KG1 (cell line): ENCODE measurements around the gene DNAH10.

Source experiments
- DNase-seq: peaks from one replicate; lab custom pipeline; 2025; lab: John Stamatoyannopoulos, UW

DNAH10 gene

GRCh38 chr12:123790905-123791467 is 28.9 kb downstream of the DNAH10 start:
- DNase-seq = no peak

- no peak for DNase-seq
These were observed 31.9 kb downstream of the DNAH10 start for GRCh38 chr12:123794027-123794426.

GRCh38 chr12:123798518-123798917 is 36.4 kb downstream of the DNAH10 start:
- no peak for DNase-seq

GRCh38 chr12:123799227-123799626 is 37.1 kb downstream of the DNAH10 start:
- DNase-seq = no peak

DNA sequence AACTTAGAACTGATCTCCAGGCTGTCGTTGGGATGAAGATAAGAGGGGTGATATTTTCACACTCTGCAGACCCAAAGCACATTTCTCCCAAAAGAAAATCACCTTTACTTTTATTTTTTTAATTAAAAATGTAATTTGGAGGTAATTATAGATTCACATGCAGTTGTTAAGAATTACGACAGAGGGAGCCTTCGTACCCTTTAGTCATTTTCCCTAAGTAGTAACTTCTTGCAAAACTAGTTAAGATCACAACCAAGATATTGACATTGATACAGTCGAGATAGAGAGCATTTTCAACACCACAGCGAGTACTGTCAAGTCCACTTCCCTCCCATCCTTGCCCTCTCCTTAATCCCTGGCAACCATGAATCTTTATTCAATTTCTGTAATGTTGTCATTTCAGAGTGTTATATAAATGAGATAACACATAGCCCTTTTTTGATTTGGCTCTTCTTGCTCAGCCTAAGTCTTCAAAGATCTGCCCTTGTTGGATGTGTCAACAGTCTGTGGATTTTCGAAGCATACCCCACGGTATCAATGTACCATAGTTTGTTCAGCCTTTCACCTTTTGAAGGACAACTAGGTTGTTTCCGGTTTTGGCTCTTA is 39.6 kb downstream of the DNAH10 start:
- no peak for DNase-seq

DNA sequence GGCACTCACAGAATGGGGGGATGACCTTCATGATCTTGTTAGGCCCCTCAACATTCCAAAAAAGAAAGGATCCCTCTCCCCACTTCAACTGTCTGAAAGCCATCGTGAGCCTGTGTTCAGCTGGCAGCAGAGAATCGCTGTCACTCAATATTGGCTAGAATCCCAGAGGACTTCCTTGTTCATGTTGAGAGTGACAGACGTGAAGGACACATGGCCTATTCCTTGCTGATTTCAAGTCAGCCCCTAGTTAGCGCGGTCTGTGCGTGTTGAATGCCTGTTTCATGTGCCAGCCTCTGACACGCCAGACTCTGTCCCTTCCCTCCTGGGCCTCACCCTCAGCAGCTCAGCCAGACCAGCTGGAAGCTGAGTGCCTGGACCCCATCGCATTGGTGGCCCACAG is 43.1 kb downstream of the DNAH10 start:
- DNase-seq = no peak

DNA sequence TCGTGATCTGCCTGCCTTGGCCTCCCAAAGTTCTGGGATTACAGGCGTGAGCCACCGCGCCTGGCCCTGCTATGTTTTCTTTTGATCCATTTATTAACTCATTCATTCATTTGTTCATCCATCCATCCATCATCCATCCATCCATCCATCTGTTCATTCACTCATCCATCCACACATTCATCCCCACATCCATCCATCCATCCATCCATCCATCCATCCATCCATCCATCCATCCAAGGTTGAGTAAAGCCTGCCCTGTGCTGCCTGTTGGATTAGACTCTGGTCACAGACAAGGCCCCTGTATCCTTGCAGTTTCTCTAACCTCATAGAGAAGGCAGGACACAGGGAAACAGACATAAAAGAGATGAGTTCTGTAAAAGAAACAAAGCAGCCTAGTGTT is 44.9 kb downstream of the DNAH10 start:
- no peak for DNase-seq

DNA sequence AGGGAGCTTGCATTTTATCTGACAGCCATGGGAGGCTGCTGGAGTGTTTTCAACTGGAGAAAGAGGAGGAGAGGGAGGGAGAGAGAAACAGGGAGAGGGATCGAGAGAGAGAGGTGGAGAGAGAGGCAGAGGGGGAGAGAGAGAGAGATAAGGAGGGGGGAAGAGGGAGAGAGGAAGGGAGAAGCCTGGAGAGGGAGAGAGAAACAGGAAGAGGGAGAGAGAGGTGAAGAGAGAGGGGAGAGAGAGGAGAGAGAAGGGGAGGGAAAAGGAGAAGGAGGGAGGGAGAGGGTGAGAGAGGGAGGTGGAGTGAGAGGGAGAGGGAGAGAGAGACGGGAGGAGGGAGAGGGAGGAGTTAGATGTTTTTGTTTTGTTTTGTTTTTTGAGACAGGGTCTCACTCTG is 45.6 kb downstream of the DNAH10 start:
- no peak for DNase-seq

DNA sequence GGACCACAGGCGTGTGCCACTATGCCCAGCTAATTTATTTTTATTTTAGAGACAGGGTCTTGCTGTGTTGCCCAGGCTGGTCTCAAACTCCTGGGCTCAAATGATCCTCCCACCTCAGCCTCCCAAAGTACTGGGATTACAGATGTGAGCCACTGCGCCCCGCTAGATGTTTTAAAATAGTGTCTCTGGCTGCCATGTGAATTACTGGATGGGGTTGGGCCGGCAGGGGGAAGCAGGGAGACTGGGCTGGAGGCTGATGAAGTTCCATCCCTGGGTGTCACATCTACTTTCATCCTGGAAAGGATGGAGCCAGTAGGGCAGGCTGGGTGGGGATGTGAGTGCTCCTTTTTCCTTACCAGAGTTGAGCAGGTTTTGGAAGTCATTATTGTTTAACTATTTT is 46.1 kb downstream of the DNAH10 start:
- no peak for DNase-seq

DNA sequence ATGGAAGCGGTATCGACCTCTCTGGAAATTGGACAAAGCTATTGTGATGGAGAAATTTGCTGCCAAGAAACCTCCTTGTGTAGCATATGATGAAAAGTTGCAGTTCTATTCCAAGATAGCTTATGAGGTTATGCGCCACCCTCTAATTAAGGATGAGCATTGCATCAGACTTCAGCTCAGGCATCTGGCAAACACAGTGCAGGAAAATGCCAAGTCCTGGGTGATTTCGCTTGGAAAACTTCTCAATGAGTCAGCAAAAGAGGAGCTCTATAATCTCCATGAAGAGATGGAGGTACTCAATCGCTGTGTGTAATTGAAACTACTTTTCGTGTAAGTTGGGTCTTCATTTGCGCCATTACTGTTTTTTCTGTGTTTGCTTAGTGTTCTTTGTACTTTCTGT is 51.2 kb downstream of the DNAH10 start:
- DNase-seq = no peak

DNA sequence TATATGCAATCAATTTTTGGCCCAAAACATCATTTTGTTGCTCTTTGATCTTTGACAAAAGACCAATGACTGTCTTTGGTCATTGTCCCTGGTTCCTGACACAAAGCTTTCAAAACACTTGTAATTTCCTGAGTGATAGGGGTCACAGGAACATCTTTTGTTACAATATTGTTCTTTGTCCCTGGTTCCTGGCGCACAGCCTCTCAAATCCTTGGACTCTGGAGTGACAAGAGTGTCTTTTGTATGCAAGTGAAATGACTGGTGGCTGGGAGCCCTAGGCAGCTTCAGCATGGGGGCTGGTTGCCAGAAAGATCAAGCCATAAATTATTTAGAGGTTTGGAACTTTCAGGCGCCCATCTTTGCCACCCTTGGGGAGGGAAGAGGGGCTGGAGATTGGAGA is 53.9 kb downstream of the DNAH10 start:
- no peak for DNase-seq

DNA sequence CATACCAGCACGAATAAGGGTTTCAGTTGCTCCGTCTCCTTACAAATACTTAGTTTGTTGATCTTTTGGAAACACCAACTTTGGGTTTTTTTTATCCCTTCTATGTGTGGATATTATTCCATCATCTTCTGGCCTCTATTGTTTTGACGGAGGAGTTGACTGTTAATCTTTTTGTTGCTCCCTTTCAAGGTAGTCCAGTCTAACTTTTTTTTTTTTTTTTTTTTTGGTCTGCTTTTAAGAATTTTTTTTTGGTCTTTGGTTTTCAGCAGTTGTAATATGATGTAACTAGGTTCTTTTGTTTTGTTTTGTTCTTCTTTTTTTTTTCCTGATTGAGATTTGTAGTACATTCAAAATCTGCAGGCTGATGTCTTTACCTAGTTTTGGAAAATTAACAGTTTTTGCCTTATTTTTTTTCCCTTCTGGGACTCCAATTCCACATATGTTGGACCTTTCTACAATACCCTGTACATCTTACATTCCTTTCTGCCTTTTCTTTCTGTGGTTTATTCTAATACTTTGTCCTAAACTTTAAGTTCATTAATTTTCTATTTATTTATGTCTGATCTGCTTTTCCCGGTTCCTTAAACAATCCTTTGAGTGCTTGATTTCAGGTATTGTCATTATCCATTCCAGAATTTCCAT is 54.9 kb downstream of the DNAH10 start:
- no peak for DNase-seq

GRCh38 chr12:123822804-123823203 is 60.7 kb downstream of the DNAH10 start:
- no peak for DNase-seq

GRCh38 chr12:123828120-123828519 is 66.0 kb downstream of the DNAH10 start:
- no peak for DNase-seq

DNA sequence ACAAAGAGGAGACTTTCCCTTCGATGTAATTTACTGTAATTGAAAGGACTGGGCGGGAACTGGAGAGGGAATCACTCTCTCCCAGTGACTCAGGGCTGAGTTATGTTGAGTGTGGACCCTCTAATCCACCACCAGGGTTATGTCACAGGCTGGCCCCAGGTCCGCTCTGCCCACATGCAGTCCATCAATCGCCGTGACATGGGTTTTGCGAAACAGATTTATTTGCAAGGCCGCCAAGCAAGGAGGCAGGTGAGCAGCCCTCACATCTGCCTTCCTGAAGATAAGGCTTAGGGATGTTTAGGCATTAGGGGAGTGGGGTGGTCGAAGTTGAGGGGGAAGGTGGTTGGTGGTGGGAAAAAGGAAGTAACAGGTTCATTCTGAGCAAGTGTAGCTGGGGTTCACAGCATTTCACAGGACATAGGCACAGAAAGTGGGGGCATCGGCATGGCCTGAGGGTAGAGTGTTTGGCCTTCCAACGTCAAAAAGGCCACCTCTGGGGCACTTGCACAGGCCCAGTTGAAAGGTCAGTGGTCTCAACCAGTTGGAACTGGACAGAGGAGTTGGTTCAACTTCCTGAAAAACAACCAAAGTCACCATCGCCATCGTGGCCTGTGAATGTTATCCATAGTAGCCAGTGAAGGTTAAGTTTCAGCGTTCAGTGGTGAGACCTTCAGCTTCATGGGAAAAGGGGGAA is 66.9 kb downstream of the DNAH10 start:
- DNase-seq = no peak

GRCh38 chr12:123829561-123829960 is 67.5 kb downstream of the DNAH10 start:
- no peak for DNase-seq

DNA sequence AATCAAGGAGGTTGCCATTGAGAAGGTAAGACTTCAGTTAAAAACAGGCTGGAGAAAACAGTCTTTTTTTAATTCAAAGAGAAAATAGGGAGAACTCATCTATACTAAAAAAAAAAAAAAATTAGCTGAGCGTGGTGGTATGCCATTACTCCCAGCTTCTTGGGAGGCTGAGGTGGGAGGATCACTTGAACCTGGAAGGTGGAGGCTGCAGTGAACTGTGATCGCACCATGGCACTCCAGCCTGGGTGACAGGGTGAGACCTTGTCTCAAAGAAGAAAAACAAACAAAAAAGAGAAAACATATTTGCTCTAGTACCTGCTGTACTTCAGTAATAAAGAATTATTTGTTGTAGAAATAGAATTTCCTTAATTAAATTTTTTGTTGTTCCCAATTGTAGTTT is 68.6 kb downstream of the DNAH10 start:
- DNase-seq = no peak

DNA sequence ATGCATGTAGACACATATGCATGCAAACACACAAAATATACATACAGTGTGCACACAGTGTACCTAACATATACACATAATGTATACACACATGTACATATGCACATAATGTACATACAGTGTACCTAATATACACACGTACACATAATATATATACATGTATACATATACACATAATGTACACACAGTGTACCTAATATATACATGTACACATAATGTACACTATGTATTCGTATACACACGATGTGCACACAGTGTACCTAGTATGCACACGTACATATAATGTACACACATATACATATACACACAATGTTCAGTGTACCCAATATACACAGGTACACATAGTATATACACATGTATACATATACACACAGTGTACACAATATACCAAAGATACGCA is 70.0 kb downstream of the DNAH10 start:
- no peak for DNase-seq

DNA sequence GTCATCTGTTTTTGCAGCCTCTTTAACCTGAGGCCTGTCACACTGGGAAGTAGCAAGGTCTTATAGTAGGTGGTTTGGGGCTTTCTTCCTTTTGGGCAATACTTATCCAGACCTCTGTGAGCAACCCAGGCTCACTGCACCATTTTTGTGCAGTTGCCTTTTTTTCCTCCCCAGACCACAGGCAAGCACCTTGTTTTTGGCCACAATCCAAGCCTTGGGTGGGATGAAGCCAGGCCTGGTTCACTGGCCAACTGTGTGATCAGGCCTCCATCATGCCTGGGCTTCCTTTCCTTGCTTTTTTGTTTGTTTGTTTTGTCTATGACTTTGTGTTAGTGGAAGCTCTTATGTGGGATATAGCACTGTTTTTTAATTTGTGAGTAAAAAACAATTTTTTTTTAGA is 71.7 kb downstream of the DNAH10 start:
- no peak for DNase-seq

DNA sequence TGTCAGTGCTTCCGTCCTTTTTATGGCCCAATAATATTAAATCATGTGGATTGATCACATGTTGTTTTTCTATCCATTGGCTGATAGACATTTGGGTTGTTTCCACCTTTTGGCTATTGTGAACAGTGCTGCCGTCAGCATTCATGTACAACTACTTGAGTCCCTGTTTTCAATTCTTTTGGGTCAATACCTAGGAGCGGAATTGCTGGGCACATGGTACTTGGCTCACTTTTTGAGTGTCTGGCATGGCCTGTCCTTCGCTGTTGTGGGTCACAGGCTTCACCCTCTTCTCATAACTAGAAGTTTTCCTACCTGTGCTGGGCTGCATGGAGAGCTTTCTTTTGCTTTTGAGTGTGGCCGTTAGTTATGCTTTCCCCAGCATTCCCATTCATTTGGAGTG is 72.7 kb downstream of the DNAH10 start:
- no peak for DNase-seq

DNA sequence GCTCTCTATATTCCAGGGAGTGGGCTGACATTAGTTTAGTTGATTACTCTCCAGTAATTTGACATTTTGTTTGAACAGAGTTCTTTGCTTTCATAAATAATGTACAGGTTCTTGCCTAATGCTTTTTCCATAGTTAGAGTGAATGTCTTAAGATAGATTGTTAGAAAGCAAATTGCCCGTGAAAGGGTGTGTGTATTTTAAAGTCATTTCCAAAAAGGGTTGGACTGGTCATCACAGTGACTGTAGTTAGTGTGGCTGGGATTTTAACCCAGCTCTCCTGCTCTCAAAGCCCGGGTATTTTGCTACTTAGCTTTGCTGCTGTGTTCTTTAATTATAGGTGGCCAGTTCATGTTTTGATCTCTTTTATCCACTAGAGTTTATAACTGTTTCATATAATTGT is 74.2 kb downstream of the DNAH10 start:
- no peak for DNase-seq

- no peak for DNase-seq
These were observed 77.7 kb downstream of the DNAH10 start for GRCh38 chr12:123839826-123840225.

DNA sequence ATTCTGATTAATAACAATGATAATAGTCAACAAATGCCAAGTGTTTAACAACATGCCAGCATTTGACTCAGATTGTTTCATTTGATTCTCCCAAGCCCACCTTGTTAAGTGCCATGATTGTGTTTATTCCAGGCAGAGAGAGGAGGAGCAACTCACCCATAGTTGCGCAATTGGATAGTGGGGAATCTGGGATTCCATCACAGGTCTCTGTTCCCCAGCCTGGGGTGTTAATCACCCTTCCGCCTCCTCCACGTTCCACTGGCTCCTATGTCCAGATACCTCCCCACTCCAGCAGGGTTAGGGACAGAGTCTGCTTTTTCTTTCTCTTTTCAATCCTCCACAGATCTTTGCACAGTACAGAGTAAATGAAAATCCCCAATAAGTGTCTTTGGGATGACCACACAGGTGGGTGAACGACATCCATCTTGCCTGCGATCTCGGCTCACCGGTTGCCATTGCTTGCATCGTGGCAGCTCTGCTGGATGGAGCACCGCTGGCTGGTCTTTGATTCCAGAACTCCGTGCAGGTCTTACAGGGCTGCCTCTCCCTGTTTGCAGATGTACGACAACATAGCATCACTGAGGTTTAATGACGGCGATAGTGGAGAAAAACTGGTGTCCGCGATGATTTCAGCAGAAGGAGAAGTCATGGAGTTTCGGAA is 78.8 kb downstream of the DNAH10 start:
- no peak for DNase-seq
